Tibial nerve (tissue), 4 donors: ENCODE measurements around the gene APBB1. TPM values are rescaled to one million over a fixed set of nuclear protein-coding genes. Genes with fewer than 3 reads are reported as not detected.

Experiments used
- DNase-seq, 2 donors: peaks; one replicate each; pipeline ENCODE4 v3.0.0-alpha.2; 2019; ENCODE audit warnings: low spot score in 2 of 2
- H3K27ac ChIP-seq, 4 donors: fragments of 200-600 bp; sonication (generic) in 3 of 4; one replicate each; pipeline ENCODE4 v1.5.1; 2017 to 2019; ENCODE audit warnings: mild to moderate bottlenecking in 1 of 4
- H3K27me3 ChIP-seq, 2 donors: fragments of 200-600 bp; sonication (generic) in 1 of 2; one replicate each; pipeline versions ENCODE4 v1.5.1 to v1.6.0; 2017 to 2019
- H3K36me3 ChIP-seq, 3 donors: fragments of 200-600 bp; sonication (generic); one replicate each; pipeline ENCODE4 v1.5.1; 2018 to 2019
- H3K4me1 ChIP-seq, 4 donors: fragments of 200-600 bp; sonication (generic) in 3 of 4; one replicate each; pipeline ENCODE4 v1.5.1; 2017 to 2019
- H3K4me3 ChIP-seq, 4 donors: fragments of 200-600 bp; sonication (generic) in 3 of 4; one replicate each; pipeline ENCODE4 v1.5.1; 2017 to 2019; ENCODE audit warnings: mild to moderate bottlenecking in 1 of 4, moderate library complexity in 1 of 4
- H3K9me3 ChIP-seq, 4 donors: fragments of 200-600 bp; sonication (generic) in 3 of 4; one replicate each; pipeline ENCODE4 v1.5.1; 2017 to 2019
- EP300 ChIP-seq, 2 donors: sonication (generic); formaldehyde crosslinking; IDR thresholded peaks; one replicate each; pipeline ENCODE4 v1.6.1; 2017; ENCODE audit warnings: antibody characterized with exemption in 2 of 2, mild to moderate bottlenecking in 1 of 2
- POLR2A ChIP-seq, 2 donors: fragments of 450-650 bp; IDR thresholded peaks; one replicate each; pipeline ENCODE4 v1.6.1; 2017; ENCODE audit warnings: antibody characterized with exemption in 2 of 2, mild to moderate bottlenecking in 2 of 2, moderate library complexity in 2 of 2
- WGBS, 2 donors: methylation state at CpG; one replicate each; pipeline ENCODE4 v1.1.5; 2018; 5-methylcytosine and 5-hydroxymethylcytosine counted together
- total RNA-seq, 4 donors: library from RNA; depleted of rRNA; stranded (reverse); fragments of >200 nt; gene quantifications; one replicate each; pipeline ENCODE4 v1.1.0, GENCODE V29; 2016
- TF ChIP-seq, protein P1 (sequence below), 5 experiments: fragments of 200-600 bp in 3 of 5; fragments of 450-650 bp in 2 of 5; sonication (generic) in 3 of 5; IDR thresholded peaks; one replicate each; pipeline ENCODE4 v1.5.1; 2016 to 2019; ENCODE audit warnings: antibody characterized with exemption in 5 of 5, mild to moderate bottlenecking in 3 of 5, moderate library complexity in 2 of 5

Gene APBB1
- total RNA-seq, 4 donors from 2014 or later: 56.1 to 67.6 (median 62.8) TPM

DNA sequence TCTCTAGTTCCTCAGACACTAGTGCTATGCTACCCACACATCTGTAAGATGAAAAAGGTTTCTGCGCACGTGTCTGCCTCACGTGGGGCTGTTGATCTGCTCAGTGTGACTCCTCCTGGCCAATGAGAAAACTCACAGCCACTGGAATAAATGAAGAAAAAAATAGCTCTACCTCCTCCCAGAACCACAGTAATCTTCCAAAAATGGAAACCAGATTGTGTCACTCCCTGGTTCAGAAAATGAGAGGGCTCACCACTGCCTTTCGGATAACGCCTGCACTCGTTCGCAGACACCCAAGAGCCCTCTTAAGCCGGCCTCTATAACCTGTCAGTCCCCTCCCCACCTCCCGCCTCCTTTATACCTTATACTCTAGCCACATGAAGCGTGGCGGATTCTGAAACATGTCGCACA lies 5.1 kb downstream of the APBB1 start:
- 86 to 92% methylated on average over 12 of the region's 12 CpGs for WGBS, 2 donors
- H3K4me3 ChIP-seq: no peak overlapping the region
- no peak for DNase-seq
- TF ChIP-seq, protein P1, sequence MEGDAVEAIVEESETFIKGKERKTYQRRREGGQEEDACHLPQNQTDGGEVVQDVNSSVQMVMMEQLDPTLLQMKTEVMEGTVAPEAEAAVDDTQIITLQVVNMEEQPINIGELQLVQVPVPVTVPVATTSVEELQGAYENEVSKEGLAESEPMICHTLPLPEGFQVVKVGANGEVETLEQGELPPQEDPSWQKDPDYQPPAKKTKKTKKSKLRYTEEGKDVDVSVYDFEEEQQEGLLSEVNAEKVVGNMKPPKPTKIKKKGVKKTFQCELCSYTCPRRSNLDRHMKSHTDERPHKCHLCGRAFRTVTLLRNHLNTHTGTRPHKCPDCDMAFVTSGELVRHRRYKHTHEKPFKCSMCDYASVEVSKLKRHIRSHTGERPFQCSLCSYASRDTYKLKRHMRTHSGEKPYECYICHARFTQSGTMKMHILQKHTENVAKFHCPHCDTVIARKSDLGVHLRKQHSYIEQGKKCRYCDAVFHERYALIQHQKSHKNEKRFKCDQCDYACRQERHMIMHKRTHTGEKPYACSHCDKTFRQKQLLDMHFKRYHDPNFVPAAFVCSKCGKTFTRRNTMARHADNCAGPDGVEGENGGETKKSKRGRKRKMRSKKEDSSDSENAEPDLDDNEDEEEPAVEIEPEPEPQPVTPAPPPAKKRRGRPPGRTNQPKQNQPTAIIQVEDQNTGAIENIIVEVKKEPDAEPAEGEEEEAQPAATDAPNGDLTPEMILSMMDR (IDR thresholded peaks at IDR 0.05): no peak
- H3K4me1 ChIP-seq: peaks cover 0 to 51% (median 5%) of the 10 kb centered on the region in 4 donors
- no peaks in the 10 kb centered on the region for H3K27me3 ChIP-seq
- peaks cover 0 to 27% (median 0%) of the 10 kb centered on the region in 3 donors for H3K36me3 ChIP-seq
- no peak overlapping the region for H3K27ac ChIP-seq
- no peaks in the 10 kb centered on the region for H3K9me3 ChIP-seq

GRCh38 chr11:6411594-6412031 lies 7.3 kb downstream of the APBB1 start:
- WGBS, 2 donors: 67 to 77% methylated on average over 10 of the region's 10 CpGs
- DNase-seq: no peak
- no peaks in the 10 kb centered on the region for H3K27me3 ChIP-seq

DNA sequence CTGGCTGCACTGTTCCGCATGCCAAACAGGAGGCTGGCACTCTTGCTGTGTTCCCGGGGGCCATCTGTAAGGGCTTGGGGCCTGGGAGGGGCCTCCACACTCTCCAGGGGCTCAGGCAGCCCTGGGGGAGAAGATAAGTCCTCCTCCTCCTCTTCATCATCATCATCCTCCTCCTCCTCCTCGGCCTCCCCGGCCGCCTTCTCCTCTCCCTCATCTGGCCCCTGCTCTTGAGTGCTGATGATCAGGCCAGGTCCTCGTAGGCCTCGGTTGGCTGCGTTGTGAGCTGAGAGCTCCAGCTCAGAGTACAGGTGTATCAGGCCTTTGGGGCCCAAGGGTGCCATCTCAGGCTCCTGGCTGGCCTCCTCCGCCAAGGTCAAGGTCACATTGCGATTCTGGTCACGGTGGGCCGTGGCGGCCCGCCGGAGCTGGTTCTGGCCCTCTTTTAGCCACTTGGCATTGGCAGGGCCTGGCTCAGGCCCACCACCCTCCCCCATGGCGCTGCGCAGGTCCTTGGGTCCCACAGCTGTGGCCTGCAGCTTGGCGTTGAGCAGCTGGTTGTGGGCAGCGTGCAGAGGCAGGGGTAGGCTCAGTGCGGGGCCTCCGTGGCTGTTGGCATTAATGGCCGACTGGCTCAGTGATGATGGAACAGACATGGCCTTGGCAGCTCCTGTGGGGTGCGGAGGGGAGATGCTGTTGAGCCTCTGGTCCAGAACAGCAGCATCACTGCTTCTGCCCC lies 8.0 kb downstream of the APBB1 start:
- TF ChIP-seq, protein P1 (IDR thresholded peaks at IDR 0.05): no peak
- TF ChIP-seq POLR2A (IDR thresholded peaks at IDR 0.05): no peak
- TF ChIP-seq EP300 (IDR thresholded peaks at IDR 0.05): no peak
- H3K4me1 ChIP-seq: peaks cover 0 to 28% (median 0%) of the 10 kb centered on the region in 4 donors
- DNase-seq: no peak
- no peaks in the 10 kb centered on the region for H3K9me3 ChIP-seq
- peaks cover 0 to 28% (median 0%) of the 10 kb centered on the region in 3 donors for H3K36me3 ChIP-seq
- H3K4me3 ChIP-seq: no peak overlapping the region
- H3K27ac ChIP-seq: no peak overlapping the region
- 93 to 96% methylated on average over 22 to 23 of the region's 23 CpGs for WGBS, 2 donors
- H3K27me3 ChIP-seq: no peaks in the 10 kb centered on the region

More at GRCh38 chr11:6411594-6412031, 7.3 kb downstream of the APBB1 start:
- peaks cover 0 to 27% (median 0%) of the 10 kb centered on the region in 3 donors for H3K36me3 ChIP-seq
- H3K4me1 ChIP-seq: peaks cover 0 to 33% (median 0%) of the 10 kb centered on the region in 4 donors
- no peaks in the 10 kb centered on the region for H3K9me3 ChIP-seq
- no peak overlapping the region for H3K4me3 ChIP-seq
- TF ChIP-seq EP300 (IDR thresholded peaks at IDR 0.05) (no peak), POLR2A (IDR thresholded peaks at IDR 0.05) (no peak)
- TF ChIP-seq, protein P1 (IDR thresholded peaks at IDR 0.05): no peak
- H3K27ac ChIP-seq: no peak overlapping the region

GRCh38 chr11:6406370-6406769 lies 12.5 kb downstream of the APBB1 start:
- Histone ChIP-seq H3K4me3 (no peak overlapping the region), H3K27me3 (no peaks in the 10 kb centered on the region), H3K27ac (no peak overlapping the region), H3K4me1 (peaks cover 0 to 11% (median 10%) of the 10 kb centered on the region in 4 donors), H3K36me3 (peaks cover 0 to 68% (median 0%) of the 10 kb centered on the region in 3 donors), H3K9me3 (no peaks in the 10 kb centered on the region)
- TF ChIP-seq EP300 (IDR thresholded peaks at IDR 0.05): no peak
- TF ChIP-seq POLR2A (IDR thresholded peaks at IDR 0.05): no peak
- TF ChIP-seq, protein P1 (IDR thresholded peaks at IDR 0.05): no peak
- DNase-seq: no peak
- whole genome bisulfite sequencing, 2 donors: 42 to 47% methylated on average over 2 of the region's 2 CpGs

GRCh38 chr11:6405846-6406245 lies 13.0 kb downstream of the APBB1 start:
- 91 to 96% methylated on average over 6 of the region's 6 CpGs for WGBS, 2 donors
- DNase-seq: no peak
- H3K27ac ChIP-seq: no peak overlapping the region
- H3K27me3 ChIP-seq: no peaks in the 10 kb centered on the region
- TF ChIP-seq, protein P1 (IDR thresholded peaks at IDR 0.05): no peak
- TF ChIP-seq POLR2A (IDR thresholded peaks at IDR 0.05): no peak
- no peak for TF ChIP-seq EP300 (IDR thresholded peaks at IDR 0.05)
- H3K36me3 ChIP-seq: peaks cover 0 to 68% (median 0%) of the 10 kb centered on the region in 3 donors
- H3K9me3 ChIP-seq: no peaks in the 10 kb centered on the region
- H3K4me3 ChIP-seq: no peak overlapping the region
- peaks cover 0 to 11% (median 10%) of the 10 kb centered on the region in 4 donors for H3K4me1 ChIP-seq
